Middle frontal gyrus (tissue), 1 donor: ENCODE measurements around the gene SIRPB1.
"Not testable (repeated sequence)": the region's sequence is repeated elsewhere in the genome, so short reads cannot be mapped to it uniquely, and the experiment has no call there.

Experiments used
- DNase-seq: peaks from one replicate; pipeline ENCODE4 v3.0.0-alpha.2; 2015; ENCODE audit warnings: low spot score; ENCODE audit errors: extremely low spot score

Gene SIRPB1

GRCh38 chr20:1619861-1620444 is at the start of gene SIRPB1:
TSS of gene SIRPB1 (minus strand) at chr20:1620009. CDS start at chr20:1619944, 65 bp downstream.
- no peak for DNase-seq

- DNase-seq: no peak
These were observed 49.5 kb upstream of the SIRPB1 start for GRCh38 chr20:1669304-1669703.

DNA sequence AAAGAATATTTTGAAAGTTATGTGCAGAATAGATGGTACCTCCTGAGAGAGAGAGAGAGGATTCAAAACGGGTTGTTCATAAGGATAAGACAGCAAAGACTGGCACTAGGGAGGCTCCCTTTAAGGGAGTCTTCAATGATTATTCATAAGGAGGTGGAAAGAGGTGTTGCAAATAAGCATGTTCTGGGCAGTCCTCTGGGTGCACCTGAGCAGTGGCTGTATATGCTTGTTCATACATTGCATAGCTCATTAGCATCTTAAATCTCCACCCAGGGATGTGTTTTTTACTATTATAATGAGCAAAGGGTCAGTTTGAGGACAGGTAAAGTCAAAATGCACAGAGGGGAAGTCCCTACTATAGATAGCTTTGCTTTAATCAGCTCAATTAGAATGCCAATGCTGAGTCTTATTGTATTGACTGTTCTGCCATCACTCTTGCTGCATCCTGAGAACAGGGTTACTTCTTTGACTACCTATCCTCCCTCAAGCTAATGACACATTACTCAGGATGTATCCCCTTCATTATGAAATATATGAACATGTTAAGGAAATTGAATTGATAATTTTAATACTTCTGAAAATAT is 47.8 kb upstream of the SIRPB1 start:
- DNase-seq: no peak

DNA sequence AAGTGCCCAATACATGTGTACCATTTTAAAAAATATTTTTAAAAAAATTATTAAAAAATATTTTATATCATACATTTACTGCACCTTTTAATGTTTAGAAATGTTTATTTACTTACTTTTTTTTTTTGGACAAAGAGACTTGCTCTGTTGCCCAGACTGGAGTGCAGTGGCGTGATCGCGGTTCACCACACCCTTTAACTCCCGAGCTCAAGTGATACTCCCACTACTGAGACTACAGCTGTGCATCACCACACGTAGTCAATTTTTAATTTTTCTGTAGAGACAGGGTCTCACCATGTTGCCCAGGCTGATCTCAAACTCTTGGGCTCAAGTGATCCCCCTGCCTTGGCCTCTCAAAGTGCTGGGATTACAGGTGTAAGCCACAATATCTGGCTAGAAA is 47.0 kb upstream of the SIRPB1 start:
- DNase-seq: no peak

DNA sequence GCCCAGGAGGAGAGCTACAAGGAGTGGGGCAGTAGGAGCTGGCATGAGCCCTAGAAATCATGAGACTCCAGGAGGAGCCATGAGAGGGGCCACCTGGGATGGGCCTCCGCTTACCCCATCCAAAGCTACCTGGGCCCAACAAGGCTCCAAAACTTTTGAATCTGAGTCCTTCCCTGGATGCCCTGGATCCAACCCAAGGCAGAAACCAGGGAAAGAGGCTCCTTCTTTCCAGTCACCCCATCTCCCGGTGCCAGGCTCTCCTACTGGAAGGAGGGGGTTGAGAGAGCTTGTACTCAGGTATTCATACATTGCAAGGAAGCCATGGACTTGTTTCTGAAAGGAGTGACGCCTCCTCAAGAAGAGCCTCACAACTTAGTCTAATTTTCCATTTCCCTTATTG is 45.5 kb upstream of the SIRPB1 start:
- DNase-seq: no peak

- no peak for DNase-seq
These were observed 45.1 kb upstream of the SIRPB1 start for GRCh38 chr20:1664911-1665310.

GRCh38 chr20:1663917-1664316 is 44.1 kb upstream of the SIRPB1 start:
- no peak for DNase-seq

DNA sequence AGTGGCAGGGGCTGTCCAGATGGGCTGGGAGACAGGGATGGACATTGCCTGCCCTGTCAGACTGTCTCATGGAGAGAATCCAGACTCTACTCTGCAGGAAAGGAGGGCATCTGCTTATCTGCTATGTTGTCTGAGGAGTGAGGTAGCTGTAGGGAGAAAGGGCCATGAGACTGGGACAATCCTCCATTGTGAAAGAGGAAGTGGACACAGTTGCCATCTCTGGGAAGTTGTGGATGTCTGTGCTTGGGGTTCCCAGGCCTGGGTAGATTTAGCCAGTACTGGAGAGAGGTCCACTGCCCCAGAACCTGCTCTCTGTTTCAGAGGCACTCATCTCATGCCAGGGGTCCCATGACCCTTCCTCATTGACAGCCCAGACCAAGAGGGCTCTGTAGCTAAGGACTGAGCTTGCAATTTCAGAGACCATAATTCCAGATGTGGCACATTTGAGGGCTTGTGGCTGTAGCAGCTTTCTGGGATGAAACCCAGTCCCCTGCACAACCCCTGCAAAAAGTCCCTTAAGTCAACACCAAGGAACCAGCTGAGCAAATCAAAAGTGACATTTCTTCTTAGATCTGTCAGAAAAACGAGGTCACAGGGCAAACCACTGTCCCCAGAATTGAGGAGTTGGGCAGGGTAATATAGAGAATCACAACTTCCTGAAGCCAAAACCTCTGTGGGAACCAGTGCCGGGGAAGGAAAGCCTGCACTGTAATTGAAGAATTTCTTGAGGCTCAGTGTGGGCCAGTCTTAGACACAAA is 41.9 kb upstream of the SIRPB1 start:
- no peak for DNase-seq

GRCh38 chr20:1660246-1660645 is 40.4 kb upstream of the SIRPB1 start:
- no peak for DNase-seq

- no peak for DNase-seq
These were observed 37.9 kb upstream of the SIRPB1 start, which contains the start of gene SIRPG for GRCh38 chr20:1657556-1658334. TSS of gene SIRPG (minus strand) at chr20:1657779. CDS start at chr20:1657714, 65 bp downstream.

- DNase-seq: no peak
These were observed 37.0 kb upstream of the SIRPB1 start for GRCh38 chr20:1656844-1657243.

- DNase-seq: no peak
These were observed 35.2 kb upstream of the SIRPB1 start for GRCh38 chr20:1654996-1655395.

DNA sequence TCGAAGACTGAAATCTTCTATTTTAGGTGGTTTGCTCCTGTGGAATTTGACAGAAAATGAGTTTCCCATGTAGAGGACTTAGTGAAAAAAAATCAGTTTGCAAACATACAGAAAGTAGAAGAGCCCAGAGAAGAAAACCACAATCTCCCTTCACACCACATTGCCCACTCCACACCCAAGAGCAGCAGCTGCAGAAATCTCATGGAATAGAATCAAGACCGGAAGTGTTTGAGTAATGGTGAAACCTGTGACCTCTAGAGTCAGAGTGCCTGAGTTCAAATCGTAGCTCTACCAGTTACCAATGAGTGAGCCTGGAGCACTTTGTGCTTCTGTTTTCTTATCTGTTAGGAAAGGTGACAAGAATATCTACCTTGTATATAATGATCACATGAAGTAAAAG is 33.2 kb upstream of the SIRPB1 start:
- DNase-seq: no peak

DNA sequence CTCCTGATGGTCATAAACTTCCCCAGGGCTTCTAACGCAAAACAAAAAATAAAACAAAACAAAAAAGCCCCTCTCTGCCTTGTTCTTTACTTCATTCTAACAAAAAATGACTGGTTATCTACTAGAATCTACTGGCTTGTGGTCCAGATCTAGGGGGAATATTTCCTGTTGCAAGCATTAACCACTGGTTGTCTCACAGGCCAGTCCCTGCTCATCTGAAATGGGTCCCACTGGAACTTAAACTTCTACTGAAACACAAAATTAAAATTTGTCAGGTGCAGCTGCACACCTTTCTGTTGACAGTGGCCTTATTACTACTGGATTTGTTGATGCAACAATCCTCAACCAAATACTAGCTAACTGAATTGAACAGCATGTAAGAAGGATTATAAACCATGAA is 32.3 kb upstream of the SIRPB1 start:
- no peak for DNase-seq

DNA sequence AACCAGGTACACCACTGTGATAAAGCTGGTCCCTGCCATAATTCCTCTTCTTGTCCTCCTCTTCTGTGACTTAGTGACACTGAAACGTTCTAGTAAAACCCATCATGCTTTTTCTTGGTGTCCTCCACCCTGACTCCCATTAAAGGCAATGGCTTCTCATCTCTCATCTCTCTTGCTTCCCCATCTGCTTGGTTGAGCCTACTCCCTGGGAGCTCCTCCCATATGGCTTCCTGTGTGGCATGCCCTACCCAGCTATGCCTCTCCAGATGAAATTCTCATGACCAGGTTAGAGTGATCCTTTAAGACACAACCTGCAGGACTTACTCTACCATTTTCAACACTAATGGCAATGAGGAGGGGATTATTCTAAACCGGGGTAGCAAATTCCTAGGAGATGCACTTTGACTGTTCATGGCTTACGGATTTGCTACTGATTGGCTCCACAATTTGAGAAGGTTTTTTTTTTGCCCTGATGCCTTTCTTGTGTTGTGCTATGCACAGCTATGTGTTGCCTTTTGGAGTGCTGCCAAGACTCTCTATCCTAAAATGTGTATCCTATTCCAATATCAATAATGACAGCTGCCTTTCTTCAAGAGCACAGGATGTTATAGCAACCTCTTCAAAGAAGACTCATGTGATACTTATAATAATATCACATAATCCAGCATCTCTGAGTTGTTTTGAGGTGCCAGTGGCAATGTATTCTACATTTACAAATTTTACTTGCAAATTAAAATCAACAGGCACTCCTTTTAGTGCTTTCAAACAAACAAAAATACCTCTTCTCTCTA is 31.7 kb upstream of the SIRPB1 start:
- DNase-seq: no peak

GRCh38 chr20:1648101-1648500 is 28.3 kb upstream of the SIRPB1 start:
- no peak for DNase-seq

- no peak for DNase-seq
These were observed 27.2 kb upstream of the SIRPB1 start for GRCh38 chr20:1646975-1647431.

DNA sequence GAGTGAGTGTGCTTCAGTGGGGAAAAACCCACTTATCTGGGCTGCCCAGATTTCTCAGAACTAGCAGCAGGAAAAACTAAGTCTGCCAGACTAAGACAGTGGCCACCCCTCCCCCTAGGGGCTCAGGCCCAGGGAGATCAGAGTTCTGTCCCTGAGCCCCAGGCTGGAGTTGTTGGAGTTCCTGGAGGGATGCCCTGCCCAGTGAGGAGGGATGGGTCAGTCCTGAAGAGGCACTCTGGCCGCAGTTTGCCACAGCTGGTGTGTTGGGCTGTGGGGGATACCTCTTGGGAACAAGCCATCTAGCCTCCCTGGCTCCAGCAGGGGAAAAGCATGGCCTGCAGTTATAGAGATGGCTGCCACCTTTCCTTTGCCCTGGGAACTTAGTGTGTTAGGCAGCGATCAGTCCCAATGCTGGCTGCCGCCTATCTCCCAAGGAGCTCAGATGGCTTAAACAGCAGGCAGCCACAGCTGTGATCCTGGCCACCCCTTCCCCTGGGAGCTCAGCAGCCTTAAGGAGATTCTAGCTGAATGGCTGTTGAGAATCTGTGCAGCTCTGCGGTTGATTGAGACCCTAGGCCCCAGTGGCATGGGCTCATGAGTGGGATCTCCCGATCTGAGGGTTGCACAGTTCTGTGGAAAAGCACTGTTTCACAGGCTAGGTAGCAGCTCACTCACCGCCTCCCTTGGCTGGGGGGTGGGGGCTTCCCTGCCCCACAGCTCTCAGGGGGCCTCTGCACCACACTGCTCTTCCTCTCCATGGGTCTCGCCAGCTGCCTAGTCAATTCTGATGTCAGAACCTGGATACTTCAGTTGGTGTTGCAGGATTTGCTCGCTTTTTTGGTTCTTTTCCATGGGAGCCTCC is 24.5 kb upstream of the SIRPB1 start:
- no peak for DNase-seq

- DNase-seq: not testable (repeated sequence)
These were observed 18.8 kb upstream of the SIRPB1 start for GRCh38 chr20:1638643-1639042.

DNA sequence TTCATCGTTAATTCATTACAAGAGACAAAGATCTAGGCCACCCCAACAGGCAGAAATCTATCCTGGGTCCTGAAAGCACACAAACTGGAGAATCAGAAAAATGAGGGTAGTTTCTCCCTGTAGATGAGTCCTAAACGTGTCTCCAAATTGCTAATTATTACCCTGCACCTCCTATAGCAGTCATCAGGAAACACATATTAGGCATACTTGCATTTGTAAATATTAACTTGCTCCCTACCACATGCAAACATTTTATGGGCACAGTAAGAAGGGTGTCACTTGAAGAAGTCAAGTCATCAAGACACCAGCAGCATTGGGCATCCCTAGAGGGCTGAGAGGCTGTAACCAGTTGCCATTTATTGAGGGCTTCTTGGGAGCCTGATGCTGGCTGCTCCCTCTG is 17.9 kb upstream of the SIRPB1 start:
- DNase-seq: no peak
